Inferior parietal cortex (tissue), 1 donor: ENCODE results near the gene TPSAB1.
"Not testable (repeated sequence)": the region's sequence is repeated elsewhere in the genome, so short reads cannot be mapped to it uniquely, and the experiment has no call there.

Experiments
- DNase-seq: peaks from one replicate; pipeline ENCODE4 v3.0.0-alpha.2; 2016; ENCODE audit errors: extremely low spot score

Gene TPSAB1

DNA sequence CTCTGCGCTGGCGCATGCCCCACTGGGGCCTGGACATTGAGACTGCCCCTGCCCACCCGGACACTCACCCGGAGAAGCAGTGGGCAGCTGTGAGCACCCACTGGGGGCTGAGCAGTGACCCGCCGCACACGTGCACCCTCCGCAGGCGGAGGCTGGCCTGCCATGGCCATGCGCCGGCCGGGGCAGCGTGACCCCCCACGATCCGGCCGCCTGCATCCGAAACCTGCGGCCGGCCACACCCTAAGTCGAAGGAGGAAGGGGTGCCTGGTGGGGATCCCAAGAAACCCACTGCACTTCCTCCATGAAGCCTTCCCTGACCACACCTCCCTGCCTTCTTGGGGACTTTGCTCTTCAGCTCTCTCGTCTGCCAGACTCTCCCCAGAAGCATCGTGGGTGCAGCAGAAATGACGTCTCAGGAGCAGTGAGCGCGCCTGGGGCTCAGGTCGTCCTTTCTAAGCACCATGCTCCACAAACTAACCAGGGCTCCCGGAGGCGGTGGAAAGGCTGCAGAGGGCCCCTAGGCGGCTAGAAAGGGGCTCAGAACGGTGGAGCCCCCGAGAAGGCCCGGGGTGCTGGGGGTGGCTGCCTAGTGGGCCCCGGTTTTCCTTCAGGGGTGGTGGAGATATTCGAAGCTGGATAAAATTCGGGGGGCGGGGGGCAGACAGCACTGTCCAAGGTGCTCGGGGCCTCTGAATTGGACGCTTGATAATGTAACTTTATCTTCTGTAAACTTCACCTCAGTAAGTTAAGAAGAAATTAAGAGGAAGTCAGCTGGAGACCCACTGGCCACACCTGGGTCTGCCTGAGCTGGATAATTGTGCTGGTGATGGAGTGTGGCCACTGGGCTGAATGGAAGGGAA, 16.9 kb upstream of the TPSAB1 start:
- no peak for DNase-seq

DNA sequence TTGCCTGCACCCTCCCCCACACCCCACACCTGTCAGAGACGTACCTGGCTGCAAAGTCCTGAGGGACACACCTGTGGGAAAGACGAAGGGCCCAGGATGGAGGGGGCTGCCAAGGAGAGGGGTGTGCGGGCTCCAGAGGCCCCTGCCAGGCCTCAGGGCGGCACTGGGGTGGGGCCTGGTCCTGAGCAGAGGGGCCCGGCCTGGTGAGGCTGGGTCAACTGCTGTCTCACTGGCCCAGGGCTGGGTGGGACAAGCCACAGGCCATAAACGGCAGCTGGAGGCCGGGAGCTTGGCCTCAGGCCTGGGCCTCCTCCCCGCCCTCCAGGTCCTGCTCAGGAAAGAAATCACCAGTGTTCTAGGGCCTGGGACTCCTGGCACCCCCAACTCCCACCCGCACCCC, 15.9 kb upstream of the TPSAB1 start:
- no peak for DNase-seq

DNA sequence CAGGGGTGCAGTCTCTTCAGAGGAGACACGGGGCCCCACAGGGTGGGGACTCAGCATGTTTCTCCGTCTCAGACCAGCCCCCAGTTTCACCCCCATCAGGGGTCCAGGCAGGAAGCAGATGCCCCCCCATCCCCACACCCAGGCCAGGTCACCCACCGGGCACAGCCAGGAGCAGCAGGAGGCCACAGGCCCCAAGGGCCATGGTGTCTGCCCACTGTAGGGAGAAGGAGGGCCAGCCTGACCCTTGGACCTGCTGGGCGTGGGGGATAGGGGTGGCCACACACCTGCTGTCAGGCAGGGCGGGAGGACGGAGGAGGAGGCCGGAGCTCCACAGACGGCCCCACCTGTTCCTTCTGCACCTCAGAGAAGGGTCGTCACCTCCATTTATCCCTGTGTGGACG, 15.5 kb upstream of the TPSAB1 start, which contains the start of gene TPSG1:
Gene TPSG1 (minus strand): TSS at position 218 of the 401 bp plus-strand sequence. CDS start 16 bp downstream, at position 202.
- no peak for DNase-seq

DNA sequence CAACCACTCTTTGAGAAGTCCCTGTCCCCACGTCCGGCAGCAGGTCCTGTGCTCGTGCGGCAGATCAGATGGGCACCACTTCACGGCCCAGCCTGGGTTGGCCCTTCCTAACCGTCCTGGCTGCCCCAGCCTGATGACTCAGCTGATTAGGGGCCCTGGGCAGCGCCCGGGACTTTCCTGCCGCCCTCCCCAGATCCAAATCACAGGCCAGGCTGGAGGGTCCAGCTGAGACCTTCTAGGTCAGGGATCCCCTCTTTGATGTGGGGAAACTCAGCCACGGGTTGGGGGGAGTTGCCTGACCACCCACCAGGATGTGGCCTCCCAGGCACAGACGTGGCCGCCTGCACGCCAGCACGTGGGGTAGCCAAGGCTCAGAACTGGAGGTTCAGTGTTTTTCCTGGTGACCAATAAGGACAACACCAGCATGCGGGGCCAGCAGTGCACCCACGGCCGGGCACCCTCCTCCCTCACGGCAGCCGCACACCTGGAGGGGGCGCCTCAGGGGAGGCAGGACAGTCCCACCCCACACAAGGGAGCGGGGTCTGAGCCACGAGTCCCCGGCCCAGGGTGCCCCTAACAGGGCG, 14.7 kb upstream of the TPSAB1 start:
- not testable (repeated sequence) for DNase-seq

DNA sequence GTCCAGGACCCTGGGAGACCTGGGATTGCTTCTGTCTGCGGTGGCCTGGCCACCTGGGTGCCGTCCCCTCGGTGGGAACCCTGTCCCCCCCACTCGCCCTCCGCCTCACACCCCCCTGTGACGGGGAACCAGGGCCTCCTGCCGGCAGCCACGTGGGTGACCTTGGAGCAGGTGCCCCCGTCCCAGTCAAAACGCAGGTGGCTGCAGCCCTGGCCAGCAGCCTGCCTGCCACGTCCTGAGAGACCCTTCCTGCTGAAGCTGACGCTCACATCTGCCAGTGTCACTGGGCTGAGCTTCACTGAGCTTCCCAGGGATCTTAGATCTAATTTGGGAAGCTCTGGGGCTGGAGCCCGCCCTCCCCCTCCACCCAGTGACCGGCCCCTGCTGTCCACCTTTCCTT, 13.8 kb upstream of the TPSAB1 start:
- DNase-seq: not testable (repeated sequence)

DNA sequence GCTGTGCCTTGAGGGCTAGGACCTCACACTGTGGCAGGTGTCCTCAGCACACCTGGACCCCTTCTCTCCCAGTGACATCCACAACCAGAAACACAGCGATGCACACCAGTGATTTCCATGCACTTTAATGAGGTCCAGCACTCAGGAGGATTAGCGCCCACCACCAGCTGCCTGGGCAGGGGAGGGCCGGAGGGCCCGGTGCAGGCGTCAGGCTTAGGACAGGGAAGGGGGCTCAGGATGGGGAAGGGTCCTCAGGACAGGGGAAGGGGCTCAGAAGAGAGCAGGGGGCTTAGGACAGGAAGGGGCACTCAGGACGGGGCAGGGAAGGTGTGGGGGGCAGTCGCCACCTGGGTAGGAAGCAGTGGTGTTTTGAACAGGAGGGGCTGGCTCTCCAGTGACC, 12.3 kb upstream of the TPSAB1 start:
- not testable (repeated sequence) for DNase-seq

DNA sequence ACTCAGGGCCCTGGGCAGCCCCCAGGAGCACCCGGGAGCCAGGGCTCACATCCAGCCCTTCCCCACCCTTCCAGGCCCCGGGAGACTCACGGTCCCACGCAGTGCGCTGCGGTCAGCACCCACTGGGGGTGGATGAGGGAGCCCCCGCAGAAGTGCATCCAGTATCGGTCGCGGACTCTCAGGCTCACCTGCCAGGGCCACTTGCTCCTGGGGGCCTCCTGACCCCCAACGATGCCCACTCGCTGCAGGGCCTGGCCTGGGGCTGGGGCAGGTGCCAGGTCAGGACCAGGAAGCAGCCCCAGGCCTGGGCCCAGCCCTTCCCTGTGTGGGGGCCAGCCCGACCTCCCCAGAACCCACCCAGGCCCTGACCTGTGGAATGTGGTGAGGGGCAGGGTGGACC, 11.0 kb upstream of the TPSAB1 start:
- not testable (repeated sequence) for DNase-seq

DNA sequence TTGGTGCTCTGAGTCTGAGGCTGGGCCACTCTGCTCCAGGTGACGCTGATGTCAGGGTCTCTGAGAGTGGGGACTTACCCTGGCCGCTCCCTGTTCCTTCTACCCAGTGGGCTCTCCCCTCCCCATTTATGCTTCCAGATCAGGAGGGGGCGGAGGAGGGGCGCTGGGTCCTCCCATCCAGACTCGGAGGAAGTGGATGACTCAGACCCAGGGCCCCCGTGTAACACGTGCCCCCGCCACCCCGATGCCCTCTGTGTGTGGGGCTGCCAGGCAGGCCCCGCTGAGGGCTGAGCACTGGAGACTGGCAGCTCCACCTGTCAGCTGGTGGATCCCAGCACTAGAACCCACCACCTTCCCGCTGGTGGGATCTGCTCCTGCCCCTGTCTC, 10.4 kb upstream of the TPSAB1 start, which contains the start of gene TPSB2:
Gene TPSB2 (minus strand): TSS at position 101 of the 387 bp plus-strand sequence. CDS start 233 bp downstream, outside the sequence.
- DNase-seq: not testable (repeated sequence)

DNA sequence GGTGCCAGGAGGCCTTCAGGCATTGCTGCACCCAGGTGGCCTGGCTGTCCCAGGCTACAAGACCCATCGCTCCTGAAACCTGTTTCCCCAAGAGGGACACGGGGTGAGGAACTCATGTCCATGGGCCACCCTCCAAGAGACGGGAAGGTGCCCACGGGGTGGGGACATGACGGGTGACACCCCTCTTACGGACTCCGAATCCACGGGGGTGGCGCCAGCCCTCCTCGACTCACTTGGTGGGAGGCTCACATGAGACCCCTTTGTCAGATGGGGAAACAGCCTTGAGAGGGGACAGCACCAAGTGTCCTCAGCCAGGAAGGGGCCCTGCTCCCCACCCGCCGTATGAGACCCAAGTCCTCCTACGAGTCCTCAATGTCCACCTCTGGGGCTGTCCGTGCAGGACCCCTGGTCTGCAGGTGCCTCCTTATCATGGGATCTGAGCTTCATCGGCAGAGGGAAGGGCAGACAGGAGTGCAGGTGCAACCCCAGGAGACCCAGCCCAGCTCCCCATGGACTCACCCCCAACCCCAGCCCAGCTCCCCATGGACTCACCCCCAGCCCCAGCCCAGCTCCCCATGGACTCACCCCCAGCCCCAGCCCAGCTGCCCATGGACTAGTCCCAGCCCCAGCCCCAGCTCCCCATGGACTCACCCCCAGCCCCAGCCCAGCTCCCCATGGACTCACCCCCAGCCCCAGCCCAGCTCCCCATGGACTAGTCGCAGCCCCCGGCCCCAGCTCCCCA, 9.9 kb upstream of the TPSAB1 start:
- not testable (repeated sequence) for DNase-seq

DNA sequence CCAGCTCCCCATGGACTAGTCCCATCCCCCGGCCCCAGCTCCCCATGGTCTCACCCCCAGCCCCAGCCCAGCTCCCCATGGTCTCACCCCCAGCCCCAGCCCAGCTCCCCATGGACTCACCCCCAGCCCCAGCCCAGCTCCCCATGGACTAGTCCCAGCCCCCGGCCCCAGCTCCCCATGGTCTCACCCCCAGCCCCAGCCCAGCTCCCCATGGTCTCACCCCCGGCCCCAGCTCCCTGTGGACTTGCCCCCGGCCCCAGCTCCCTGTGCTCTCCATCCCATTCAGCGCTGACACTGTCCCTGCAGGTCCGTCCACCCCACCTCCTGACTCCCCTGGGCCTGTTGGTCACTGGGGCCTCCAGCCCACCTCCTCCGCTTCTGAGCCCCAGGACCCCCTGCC, 9.2 kb upstream of the TPSAB1 start:
- not testable (repeated sequence) for DNase-seq

DNA sequence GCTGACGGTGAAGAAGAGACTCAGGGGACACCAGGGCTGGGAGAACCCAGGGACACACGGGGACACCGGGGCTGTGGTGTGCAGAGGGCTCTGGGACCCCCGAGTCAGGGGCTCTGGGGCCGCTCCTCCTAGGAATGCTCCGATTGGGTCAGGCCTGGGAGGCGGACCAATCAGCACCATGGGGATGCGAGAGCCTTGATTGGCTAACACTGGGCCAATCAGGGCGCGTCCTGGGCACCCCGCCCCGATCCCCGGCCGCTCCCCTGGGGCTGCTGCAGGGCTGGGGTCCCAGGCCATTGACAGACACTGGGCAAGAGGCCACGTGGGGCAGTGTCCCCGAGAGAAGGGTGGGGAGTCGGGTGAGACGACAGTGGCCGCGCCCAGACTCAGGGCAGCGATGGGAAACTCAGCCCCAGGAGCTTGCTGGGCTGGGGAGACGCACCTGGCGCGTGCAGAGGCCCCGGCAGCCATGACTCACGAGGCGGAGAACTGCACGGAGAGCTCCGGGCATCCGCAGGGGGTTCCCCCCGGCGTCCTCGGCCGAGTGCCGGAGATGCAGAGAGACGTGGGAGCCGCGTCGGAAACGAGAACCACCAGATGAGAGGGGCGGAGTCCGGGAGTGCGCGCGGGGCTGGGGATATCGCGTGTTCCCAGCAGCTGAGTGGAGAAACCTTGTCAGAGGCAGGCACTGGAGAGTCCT, 8.3 kb upstream of the TPSAB1 start:
- not testable (repeated sequence) for DNase-seq

DNA sequence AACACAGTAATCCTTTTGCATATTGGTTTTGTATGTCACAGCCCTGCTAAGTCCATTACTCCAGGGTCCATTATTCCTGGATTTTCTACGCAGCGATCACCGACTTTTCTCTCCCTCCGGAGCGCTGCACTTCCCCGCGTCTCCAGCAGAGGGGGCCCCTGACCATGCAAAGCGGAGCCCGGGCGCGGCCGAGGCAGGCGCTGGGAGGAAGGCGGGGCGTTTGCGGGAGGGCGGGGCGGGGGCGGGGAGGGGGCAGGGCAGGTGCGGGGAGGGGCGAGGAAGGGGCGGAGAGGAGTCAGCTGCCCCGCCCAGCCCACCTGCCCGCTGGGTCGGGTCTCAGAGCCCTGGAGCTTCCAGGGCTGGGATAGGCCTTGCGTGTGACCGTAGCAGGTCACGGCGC, 3.8 kb upstream of the TPSAB1 start:
- not testable (repeated sequence) for DNase-seq

DNA sequence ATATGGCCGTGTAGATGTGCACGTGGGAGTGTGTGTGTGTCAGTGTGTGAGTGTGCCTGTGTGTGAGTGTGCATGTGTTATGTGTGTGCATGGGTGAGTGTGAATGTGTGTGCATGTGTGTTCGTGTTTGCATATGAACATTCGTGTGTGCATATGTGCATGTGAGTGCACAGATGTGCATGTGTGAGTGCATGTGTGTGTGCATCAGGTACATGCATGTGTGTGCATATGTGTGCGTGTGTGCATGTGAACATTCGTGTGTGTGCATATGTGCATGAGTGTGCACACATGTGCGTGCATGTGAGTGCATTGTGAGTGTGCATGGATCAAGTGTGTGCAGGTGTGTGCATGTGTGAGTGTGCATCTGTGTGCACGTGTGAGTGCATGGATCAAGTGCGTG, 2.5 kb upstream of the TPSAB1 start:
- no peak for DNase-seq

DNA sequence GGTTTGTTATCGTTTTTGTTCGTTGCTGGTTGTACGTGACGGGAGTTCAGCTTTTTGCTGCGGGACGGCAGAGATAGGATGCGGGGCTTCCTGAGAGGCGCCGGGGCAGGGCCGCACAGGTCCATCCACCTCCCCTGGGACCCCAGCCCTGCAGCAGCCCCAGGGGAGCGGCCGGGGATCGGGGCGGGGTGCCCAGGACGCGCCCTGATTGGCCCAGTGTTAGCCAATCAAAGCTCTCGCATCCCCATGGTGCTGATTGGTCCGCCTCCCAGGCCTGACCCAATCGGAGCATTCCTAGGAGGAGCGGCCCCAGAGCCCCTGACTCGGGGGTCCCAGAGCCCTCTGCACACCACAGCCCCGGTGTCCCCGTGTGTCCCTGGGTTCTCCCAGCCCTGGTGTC, 1.6 kb upstream of the TPSAB1 start:
- DNase-seq: not testable (repeated sequence)

DNA sequence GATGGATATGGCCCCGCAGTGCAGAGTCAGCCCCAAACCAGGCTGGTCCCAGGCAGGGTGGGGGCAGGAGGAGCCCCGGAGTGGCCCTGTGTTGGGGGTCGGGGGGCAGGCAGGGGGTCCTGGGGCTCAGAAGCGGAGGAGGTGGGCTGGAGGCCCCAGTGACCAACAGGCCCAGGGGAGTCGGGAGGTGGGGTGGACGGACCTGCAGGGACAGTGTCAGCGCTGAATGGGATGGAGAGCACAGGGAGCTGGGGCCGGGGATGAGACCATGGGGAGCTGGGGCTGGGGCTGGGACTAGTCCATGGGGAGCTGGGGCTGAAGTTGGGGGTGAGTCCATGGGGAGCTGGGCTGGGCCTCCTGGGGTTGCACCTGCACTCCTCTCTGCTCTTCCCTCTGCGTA, 930 bp upstream of the TPSAB1 start:
- not testable (repeated sequence) for DNase-seq

DNA sequence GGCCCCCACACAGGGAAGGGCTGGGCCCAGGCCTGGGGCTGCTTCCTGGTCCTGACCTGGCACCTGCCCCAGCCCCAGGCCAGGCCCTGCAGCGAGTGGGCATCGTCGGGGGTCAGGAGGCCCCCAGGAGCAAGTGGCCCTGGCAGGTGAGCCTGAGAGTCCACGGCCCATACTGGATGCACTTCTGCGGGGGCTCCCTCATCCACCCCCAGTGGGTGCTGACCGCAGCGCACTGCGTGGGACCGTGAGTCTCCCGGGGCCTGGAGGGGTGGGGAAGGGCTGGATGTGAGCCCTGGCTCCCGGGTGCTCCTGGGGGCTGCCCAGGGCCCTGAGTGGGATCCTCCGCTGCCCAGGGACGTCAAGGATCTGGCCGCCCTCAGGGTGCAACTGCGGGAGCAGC, 576 bp downstream of the TPSAB1 start:
- DNase-seq: not testable (repeated sequence)

DNA sequence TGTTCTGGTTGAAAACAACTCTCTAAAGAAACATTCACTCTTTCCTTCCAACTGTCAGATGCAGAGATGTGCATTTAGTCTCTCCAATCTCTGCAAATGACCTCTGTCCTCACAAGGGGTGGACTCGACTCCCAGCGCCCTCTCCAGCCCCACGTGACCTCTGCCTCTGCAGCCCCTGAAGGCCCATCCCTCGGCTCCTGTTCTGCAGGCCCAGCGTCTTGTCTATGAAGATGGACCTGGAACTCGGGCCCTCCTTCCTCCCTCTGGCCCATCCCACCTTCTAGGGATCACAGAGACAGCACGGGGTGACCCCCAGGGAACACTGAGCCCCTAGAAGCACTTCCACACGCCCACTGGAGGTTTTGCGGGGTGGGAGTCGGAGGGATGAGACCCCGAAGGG, 2.9 kb downstream of the TPSAB1 start:
- DNase-seq: not testable (repeated sequence)

DNA sequence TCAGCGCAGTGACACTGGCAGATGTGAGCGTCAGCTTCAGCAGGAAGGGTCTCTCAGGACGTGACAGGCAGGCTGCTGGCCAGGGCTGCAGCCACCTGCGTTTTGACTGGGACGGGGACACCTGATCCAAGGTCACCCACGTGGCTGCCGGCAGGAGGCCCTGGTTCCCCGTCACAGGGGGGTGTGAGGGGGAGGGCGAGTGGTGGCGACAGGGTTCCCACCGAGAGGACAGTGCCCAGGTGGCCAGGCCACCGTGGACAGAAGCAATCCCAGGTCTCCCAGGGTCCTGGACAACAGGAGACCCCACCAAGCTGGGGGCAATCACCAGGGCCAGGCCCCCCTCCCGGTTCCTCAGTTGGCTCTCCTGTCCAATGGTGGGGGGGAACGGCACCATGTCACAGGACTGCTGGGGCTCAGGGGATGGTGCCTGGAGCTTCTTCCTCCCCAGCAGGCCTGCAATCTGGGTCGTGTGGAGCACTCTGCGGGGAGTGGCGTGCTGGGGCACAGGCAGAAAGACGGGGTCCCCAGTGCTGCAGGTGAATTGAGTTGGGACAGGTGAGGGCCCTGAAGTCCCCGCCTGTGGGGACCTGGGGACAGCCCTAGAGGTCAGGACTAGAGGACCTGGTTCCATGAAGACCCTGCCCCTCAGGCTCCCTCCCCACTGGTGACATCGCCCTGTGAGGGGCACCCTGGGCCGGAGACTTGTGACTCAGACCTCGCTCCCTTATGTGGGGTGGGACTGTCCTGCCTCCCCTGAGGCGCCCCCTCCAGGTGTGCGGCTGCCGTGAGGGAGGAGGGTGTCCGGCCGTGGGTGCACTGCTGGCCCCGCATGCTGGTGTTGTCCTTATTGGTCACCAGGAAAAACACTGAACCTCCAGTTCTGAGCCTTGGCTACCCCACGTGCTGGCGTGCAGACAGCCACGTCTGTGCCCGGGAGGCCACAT, 3.7 kb downstream of the TPSAB1 start:
- DNase-seq: not testable (repeated sequence)

DNA sequence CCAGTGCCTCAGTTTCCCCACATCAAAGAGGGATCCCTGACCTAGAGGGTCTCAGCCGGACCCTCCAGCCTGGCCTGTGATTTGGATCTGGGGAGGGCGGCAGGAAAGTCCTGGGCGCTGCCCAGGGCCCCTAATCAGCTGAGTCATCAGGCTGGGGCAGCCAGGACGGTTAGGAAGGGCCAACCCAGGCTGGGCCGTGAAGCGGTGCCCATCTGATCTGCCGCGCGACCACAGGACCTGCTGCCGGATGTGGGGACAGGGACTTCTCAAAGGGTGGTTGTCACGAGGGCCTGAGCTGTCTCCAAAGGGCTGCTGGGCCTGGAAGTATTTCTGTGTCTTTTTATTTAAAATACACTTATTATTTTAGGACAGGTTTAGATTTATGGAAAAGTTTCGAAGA, 4.4 kb downstream of the TPSAB1 start:
- no peak for DNase-seq

DNA sequence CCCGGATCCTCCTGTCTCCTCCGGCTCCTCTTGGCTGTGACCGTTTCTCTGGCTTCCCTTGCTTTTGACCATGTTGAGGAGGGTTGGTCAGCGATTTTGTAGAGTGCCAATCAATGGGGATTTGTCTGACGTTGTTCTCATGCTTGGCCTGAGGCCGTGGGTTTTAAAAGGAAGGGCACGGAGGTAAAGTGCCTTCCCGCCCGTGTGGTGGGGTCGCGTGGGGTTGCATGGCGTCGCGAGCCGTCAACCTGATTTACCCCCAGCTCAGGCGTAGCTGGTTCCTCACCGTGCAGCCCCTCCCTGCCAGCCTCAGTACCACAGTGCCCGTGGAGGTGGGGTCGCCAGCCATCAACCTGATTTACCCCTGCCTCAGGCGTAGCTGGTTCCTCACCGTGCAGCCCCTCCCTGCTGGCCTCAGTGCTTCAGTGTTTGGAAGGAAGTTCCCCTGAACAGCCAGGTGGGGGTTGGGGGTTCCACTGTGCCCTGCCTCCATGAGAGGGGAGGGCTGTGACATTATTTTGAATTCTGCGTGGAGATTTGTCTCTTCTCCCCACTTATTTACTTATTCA, 5.0 kb downstream of the TPSAB1 start:
- DNase-seq: no peak
